Measurements from ENCODE around the gene KRTAP13-1.
A peak's percentile ranks its signal among the peaks of the same experiment; 100 is the strongest.

KRTAP13-1 gene

GRCh38 chr21:30395731-30396130 lies at the start of gene KRTAP13-1:
Gene KRTAP13-1 (plus strand): TSS chr21:30396031. CDS start chr21:30396087, 56 bp downstream.
- DNase-seq (ENCODE audit: low read depth), result no peak

- no peak for DNase-seq (ENCODE audit: low read depth)
These were observed 47.3 kb upstream of the KRTAP13-1 start, which contains the start of gene KRTAP23-1 for GRCh38 chr21:30348506-30348905. Gene KRTAP23-1 (minus strand): TSS chr21:30348606. CDS start chr21:30348606, 0 bp downstream.

- no peak for DNase-seq (ENCODE audit: low read depth)
These were observed 46.3 kb upstream of the KRTAP13-1 start for GRCh38 chr21:30349572-30349971.

GRCh38 chr21:30351534-30351933 lies 44.3 kb upstream of the KRTAP13-1 start:
- no peak for DNase-seq (ENCODE audit: low read depth)

- no peak for DNase-seq (ENCODE audit: low read depth)
These were observed 41.4 kb upstream of the KRTAP13-1 start for GRCh38 chr21:30354308-30355005.

- no peak for DNase-seq (ENCODE audit: low read depth)
These were observed 39.9 kb upstream of the KRTAP13-1 start for GRCh38 chr21:30355906-30356305.

GRCh38 chr21:30372139-30372770 lies 23.6 kb upstream of the KRTAP13-1 start, which contains the start of gene KRTAP13-2:
Gene KRTAP13-2 (minus strand): TSS chr21:30372271. CDS start chr21:30372213, 58 bp downstream.
- DNase-seq (ENCODE audit: low read depth), result no peak

- no peak for DNase-seq (ENCODE audit: low read depth)
These were observed 13.6 kb upstream of the KRTAP13-1 start for GRCh38 chr21:30382201-30382600.

- no peak for DNase-seq (ENCODE audit: low read depth)
These were observed 4.3 kb upstream of the KRTAP13-1 start for GRCh38 chr21:30391492-30392025.

- peak; percentile 4 for DNase-seq (ENCODE audit: low read depth)
These were observed 13.1 kb downstream of the KRTAP13-1 start for GRCh38 chr21:30408782-30409494.

- DNase-seq (ENCODE audit: low read depth), result no peak
These were observed 20.2 kb downstream of the KRTAP13-1 start for GRCh38 chr21:30415993-30416392.

- no peak for DNase-seq (ENCODE audit: low read depth)
These were observed 30.0 kb downstream of the KRTAP13-1 start, which contains the start of gene KRTAP13-3 for GRCh38 chr21:30425826-30426225. Gene KRTAP13-3 (minus strand): TSS chr21:30425926. CDS start chr21:30425912, 14 bp downstream.

- no peak for DNase-seq (ENCODE audit: low read depth)
These were observed 30.9 kb downstream of the KRTAP13-1 start for GRCh38 chr21:30426731-30427130.

- no peak for DNase-seq (ENCODE audit: low read depth)
These were observed 34.4 kb downstream of the KRTAP13-1 start, which contains the start of gene KRTAP13-4 for GRCh38 chr21:30430170-30430655. Gene KRTAP13-4 (plus strand): TSS chr21:30430220. CDS start chr21:30430276, 56 bp downstream.

- DNase-seq (ENCODE audit: low read depth), result peak; percentile 31
These were observed 38.3 kb downstream of the KRTAP13-1 start for GRCh38 chr21:30434033-30434631.

GRCh38 chr21:30437010-30437565 lies 41.3 kb downstream of the KRTAP13-1 start:
- DNase-seq (ENCODE audit: low read depth), result no peak

GRCh38 chr21:30439975-30440374 lies 44.1 kb downstream of the KRTAP13-1 start, which contains the start of gene KRTAP15-1:
Gene KRTAP15-1 (plus strand): TSS chr21:30440275. CDS start chr21:30440328, 53 bp downstream.
- DNase-seq (ENCODE audit: low read depth), result no peak

- DNase-seq (ENCODE audit: low read depth), result no peak
These were observed 47.4 kb downstream of the KRTAP13-1 start for GRCh38 chr21:30443226-30443625.

- no peak for DNase-seq (ENCODE audit: low read depth)
These were observed 48.4 kb downstream of the KRTAP13-1 start for GRCh38 chr21:30444204-30444603.

Measured in CMK (cell line).